Measurements from ENCODE around the gene NOXO1.

The NOXO1 gene

DNA sequence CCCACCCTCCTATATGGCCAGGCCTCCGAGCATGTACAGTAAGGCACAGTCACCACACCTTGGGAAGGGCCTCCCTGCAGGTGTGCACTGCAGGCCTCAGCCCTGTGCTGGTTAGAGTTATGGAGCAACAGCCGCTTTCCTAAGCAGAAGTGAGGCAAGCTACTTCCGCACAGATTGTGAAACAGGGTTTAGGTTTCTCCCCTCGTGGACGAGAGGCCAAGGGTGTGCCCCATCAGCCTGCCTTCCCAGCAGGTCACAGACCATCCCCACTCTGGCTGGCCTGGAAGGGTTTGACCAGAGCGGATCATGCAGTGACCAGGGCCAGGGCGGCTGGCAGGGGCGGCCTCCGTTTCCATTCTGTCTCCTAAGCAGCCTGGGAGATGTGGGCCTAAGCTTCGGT, 43.0 kb downstream of the NOXO1 start:
- DNase-seq (ENCODE audit: extremely low read depth, low read depth) = no peak
- TF ChIP-seq, protein P1, sequence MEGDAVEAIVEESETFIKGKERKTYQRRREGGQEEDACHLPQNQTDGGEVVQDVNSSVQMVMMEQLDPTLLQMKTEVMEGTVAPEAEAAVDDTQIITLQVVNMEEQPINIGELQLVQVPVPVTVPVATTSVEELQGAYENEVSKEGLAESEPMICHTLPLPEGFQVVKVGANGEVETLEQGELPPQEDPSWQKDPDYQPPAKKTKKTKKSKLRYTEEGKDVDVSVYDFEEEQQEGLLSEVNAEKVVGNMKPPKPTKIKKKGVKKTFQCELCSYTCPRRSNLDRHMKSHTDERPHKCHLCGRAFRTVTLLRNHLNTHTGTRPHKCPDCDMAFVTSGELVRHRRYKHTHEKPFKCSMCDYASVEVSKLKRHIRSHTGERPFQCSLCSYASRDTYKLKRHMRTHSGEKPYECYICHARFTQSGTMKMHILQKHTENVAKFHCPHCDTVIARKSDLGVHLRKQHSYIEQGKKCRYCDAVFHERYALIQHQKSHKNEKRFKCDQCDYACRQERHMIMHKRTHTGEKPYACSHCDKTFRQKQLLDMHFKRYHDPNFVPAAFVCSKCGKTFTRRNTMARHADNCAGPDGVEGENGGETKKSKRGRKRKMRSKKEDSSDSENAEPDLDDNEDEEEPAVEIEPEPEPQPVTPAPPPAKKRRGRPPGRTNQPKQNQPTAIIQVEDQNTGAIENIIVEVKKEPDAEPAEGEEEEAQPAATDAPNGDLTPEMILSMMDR (IDR thresholded peaks at IDR 0.05; ENCODE audit: low read depth, low read length) = no peak

DNA sequence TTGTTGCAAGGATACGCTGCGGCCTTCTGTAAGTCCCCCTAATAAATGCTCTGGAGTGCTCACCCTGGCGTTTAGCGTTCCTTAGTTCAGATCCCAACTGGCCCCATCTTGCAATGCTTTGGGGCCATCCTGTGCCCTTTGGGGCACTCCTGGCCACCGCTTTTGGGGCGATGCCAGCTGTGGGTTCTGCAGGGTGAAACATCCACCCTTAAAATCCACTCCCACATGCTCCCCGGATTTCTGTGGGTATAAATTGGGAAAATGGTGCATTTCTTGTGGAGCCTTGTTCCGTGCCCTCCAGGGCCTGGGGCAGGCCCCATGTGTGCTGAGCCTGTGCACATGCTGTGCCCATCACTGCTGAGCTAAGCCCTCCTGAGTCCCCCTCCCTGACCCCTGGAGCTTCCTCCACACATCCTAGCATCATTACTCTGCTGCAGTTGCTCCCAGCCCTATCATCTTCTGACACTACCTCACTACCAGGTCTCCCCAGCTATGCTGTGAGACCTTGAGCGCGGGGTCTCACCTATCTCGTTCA, 44.3 kb downstream of the NOXO1 start:
- TF ChIP-seq, protein P1 (IDR thresholded peaks at IDR 0.05; ENCODE audit: low read depth, low read length) = no peak
- no peak for DNase-seq (ENCODE audit: extremely low read depth, low read depth)

DNA sequence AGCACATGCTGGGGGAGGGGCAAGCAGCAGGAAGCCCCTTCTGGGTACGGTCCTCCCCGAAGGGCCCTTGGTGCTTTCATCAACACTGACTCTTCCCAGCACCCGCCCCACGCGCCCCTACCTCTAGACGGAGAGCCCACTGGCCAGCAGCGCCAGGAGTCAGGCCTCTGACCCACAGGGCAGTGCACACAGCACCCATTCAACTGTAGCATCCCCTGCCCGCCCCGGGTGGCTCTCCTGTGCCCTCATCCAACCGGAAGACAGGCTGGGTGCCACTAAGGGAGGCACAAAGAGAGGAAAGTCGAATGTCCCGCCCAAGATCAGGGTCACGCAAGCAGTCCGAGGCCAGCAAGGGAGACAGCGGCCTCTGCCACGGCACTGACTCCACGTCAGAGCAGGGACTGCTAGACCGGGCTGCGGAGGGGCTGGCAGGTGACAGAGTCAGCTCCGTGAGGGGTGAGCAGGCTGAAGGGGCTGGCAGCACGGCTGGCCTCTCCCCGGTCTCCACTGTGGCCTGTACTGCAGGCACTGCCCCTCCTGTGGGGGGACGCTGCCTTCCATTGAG, 48.1 kb downstream of the NOXO1 start:
- TF ChIP-seq, protein P1 (IDR thresholded peaks at IDR 0.05; ENCODE audit: low read depth, low read length) = no peak
- no peak for DNase-seq (ENCODE audit: extremely low read depth, low read depth)

DNA sequence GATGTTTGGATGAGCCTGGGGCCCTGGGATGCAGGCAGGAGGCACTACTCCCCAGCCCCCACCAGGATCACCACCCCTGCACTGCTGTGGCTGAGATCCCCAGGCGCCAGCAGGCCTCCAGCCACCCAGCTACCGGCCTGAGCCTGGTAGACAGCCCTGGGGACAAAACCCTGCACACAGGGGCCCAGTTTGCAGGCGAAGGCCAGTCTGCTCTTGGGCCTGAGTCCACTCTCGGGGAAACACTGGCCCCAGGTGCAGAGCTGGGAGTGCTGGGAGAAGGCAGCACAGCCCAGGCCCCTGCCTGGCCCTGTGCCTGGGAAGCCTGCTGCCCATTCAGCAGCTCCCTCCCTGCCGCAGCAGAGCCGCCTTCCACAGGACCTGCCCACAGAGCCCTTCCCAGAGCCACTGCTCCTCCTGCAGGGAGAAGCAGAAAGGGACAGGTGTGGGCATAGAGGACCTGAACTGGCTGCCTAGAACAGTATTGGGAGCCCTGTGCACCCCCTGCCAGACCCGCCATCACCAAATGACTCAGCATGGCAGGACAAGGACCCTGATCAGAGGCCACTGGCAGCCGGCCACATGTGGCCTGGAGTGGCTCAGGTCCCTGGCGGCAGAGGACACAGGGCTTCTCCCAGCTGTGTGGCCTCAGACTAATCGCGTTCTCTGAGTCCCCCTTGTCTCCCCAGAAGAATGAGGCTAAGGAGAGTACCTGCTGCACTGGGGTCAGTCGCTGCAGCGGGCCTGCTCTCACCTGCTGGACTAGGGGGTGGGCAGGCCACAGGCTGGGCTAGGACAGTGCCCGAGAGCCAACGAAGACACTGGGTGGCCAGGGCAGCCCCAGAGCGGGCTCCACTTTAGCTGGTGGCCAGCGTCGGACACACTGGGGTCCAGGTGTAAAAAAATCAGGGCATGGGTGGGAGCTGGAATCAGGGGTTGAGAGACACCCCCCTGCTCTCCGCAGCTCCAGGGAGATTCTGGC, 48.9 kb downstream of the NOXO1 start:
- TF ChIP-seq, protein P1 (IDR thresholded peaks at IDR 0.05; ENCODE audit: low read depth, low read length) = no peak
- no peak for DNase-seq (ENCODE audit: extremely low read depth, low read depth)

DNA sequence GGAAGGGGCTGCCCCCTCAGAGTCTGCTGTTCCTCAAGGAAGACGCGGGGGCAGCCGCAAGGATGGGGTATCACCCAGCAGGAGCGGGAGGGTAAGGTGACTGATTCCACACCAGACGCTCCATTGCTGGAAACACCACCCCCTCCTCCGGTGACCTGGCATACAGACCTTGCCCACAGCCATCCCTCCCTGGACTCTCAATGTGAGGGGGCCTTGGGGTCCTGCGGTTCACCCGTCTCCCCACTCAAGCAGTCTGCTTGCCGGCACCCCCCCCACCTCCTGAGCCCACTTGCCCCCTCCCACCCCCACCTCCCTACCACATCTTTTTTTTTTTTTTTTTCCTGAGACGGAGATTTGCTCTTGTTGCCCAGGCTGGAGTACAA, 50.9 kb downstream of the NOXO1 start:
- DNase-seq (ENCODE audit: extremely low read depth, low read depth) = no peak
- TF ChIP-seq, protein P1 (IDR thresholded peaks at IDR 0.05; ENCODE audit: low read depth, low read length) = no peak

DNA sequence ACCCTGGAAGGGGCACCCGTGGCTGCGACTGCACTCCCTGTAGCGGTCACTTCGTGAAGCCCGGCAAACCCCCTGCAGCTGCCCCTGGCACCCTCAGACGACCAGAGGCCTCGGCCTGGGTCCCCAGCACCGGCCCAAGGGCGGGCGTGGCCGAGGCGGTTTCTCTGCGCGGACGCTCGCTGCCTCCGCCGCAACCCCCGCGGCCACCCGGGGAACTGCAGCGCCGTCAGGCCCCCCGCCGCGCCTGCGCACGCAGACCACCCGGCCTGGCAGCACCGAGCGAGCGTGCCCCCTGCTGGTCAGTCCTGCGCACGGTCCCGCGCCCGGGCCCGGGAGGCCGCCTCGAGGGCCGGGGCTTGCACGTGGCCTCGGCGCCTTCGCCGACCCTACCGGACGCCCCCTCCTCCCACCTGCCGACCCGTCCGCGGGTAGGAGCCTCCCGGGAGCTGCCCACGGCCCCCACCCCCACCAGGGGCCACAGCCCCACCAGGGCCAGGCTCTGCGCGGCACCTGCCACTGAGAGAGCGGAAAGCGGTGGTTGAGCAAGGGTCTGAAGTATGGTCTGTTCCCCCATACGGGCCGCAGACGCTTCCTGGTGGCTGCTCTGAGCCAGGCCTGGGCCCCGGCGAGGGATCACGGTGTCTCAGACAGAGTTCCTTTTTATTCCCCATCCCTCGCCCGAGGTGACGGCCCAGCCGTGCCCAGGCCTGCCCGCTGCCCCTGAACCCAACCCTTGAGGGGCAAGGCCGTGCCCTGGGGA, 51.5 kb downstream of the NOXO1 start:
- TF ChIP-seq, protein P1 (IDR thresholded peaks at IDR 0.05; ENCODE audit: low read depth, low read length) = peak; percentile 41
- DNase-seq (ENCODE audit: extremely low read depth, low read depth) = peak; percentile 57
